GM13976 (cell line): ENCODE results near the gene POLRMT.
"Not testable (repeated sequence)": the region's sequence is repeated elsewhere in the genome, so short reads cannot be mapped to it uniquely, and the experiment has no call there.

Source experiments
- DNase-seq: peaks from one replicate; pipeline ENCODE4 v3.0.0; 2012; ENCODE audit warnings: low spot score
- CTCF ChIP-seq: IDR thresholded peaks from 2 replicates; pipeline ENCODE4 v1.5.1; 2012; ENCODE audit warnings: borderline replicate concordance, mild to moderate bottlenecking; ENCODE audit not compliant: insufficient read depth; ENCODE audit errors: extremely low read depth, missing control alignments, control extremely low read depth
- in situ Hi-C: fragments of 300-500 bp; cut with MboI; formaldehyde crosslinking; loops from one replicate; pipeline ENCODE4 v1.12.0; 2022; ENCODE audit warnings: low sequenced_read_pairs, mixed read lengths, inconsistent platforms; ENCODE audit not compliant: unreplicated experiment

POLRMT gene

GRCh38 chr19:585551-586110, 47.7 kb downstream of the POLRMT start:
- DNase-seq = no peak
- in situ Hi-C loops = loop anchor here (25.0 kb wide), 1 partner anchor 152 kb away; no protein-coding TSS in a partner anchor
- no peak for TF ChIP-seq CTCF

GRCh38 chr19:585146-585545, 48.2 kb downstream of the POLRMT start:
- DNase-seq = not testable (repeated sequence)
- in situ Hi-C loops = loop anchor here (25.0 kb wide), 1 partner anchor 152 kb away; no protein-coding TSS in a partner anchor

- in situ Hi-C loops = loop anchor here (25.0 kb wide), 1 partner anchor 153 kb away; no protein-coding TSS in a partner anchor
- peak; percentile 87 for DNase-seq
- TF ChIP-seq CTCF = peak; percentile 93
Observed at GRCh38 chr19:584240-585001, 48.9 kb downstream of the POLRMT start.

GRCh38 chr19:583968-584239, 49.4 kb downstream of the POLRMT start:
- TF ChIP-seq CTCF = no peak
- no peak for DNase-seq
- in situ Hi-C loops = loop anchor here (25.0 kb wide), 1 partner anchor 153 kb away; no protein-coding TSS in a partner anchor

GRCh38 chr19:583198-583967, 50.0 kb downstream of the POLRMT start:
- DNase-seq = no peak
- in situ Hi-C loops = loop anchor here (25.0 kb wide), 1 partner anchor 154 kb away; no protein-coding TSS in a partner anchor
- no peak for TF ChIP-seq CTCF

- DNase-seq = no peak
- TF ChIP-seq CTCF = no peak
Observed at GRCh38 chr19:582497-583197, 50.7 kb downstream of the POLRMT start.

More at GRCh38 chr19:582497-583197, 50.7 kb downstream of the POLRMT start:
- in situ Hi-C loops = loop anchor here (25.0 kb wide), 1 partner anchor 155 kb away; no protein-coding TSS in a partner anchor
